Stimulated activated CD8-positive, alpha-beta memory T cell treated with anti-CD3 and anti-CD28 coated beads, Interleukin-12 subunit alpha, Interleukin-12 subunit beta, amount 100 ng/mL, for 24 hours (primary cell): ENCODE results near the gene FAM240A.

Source experiments
- DNase-seq: peaks from one replicate; pipeline ENCODE4 v3.0.0-alpha.2; 2020; ENCODE audit errors: extremely low read depth

FAM240A gene

GRCh38 chr3:46626039-46626438 is 13.7 kb downstream of the FAM240A start:
- no peak for DNase-seq

DNA sequence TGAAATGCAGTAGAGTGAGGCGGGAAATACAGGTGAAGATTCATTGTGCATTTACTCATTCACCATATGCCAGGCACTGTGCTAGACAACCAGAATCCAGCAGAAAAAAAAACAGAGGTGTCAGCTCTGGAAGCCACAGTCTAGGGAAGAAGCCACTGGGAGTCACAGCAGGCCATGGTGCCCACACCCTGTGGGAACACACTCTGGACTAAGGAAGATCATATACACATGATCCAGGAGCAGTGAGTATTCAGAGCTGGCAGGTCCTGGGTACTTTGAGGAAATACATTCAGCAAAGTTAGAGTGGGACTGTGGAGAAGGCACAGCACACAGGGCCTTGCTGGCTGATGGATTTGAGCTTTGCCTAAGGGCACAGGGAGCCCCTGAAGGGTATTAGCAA is 14.8 kb downstream of the FAM240A start:
- no peak for DNase-seq

DNA sequence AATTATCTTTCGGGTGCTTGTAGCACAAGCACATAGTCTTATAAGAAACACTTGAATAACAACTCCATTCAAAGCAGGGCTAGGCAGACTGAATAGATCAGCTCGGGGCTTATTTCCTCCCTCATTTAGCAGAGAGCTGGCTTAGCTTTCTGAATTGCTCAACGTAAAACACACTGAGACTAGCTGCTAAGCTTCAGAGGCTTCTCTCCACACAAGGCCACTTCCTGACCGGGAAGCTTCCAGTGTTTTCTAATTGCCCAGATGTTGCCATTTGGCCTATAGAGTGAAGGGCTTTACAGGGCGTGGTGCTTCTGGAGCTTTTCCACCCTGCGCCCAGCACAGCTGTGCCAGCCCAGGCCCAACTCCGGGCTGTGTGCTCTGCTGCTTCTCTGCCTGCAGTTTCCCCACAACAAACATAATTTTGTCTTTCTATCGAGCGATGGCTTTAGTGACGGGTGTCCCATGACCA is 16.6 kb downstream of the FAM240A start:
- no peak for DNase-seq

GRCh38 chr3:46629551-46630517 is 17.5 kb downstream of the FAM240A start:
- DNase-seq: peak; percentile 58

GRCh38 chr3:46632792-46633191 is 20.5 kb downstream of the FAM240A start:
- DNase-seq: no peak

GRCh38 chr3:46634856-46635255 is 22.5 kb downstream of the FAM240A start:
- no peak for DNase-seq

GRCh38 chr3:46639221-46639620 is 26.9 kb downstream of the FAM240A start:
- DNase-seq: no peak

DNA sequence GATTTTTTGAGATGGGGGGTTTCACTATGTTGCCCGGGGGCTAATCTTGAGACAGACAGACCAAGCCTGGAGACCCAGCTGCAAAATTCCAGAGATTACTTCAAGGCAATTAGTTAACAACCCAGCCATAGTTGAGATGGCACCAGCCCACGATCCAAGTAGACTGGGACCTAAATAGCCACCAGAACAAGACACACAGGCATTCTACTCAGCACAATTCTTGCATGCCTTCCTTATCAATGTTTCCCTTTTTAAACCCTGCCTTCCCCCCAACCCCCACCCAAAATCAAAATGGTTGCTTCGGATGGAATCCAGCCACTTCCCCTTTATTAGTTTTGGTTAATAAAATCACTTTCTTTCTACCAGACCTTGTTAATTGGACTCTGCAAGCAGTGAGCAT is 28.6 kb downstream of the FAM240A start:
- no peak for DNase-seq

GRCh38 chr3:46642971-46643370 is 30.6 kb downstream of the FAM240A start:
- DNase-seq: no peak

DNA sequence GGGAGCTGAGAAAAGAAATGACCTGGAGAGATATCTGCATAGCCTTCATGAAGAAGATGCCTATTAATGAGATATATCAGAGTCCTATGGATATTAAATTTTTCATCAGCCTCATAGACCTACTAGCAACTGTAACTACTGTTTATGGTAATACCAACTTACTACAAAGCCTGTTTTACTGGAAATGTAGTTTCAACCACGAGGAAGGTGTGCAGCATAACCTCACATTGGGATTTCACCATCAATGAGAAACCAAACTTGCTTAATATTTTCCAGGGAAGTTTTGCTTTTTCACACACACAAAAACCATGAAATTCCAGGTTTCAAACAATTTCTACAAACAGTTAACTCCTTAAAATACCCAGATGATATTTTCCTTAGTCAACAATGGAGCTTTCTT is 31.4 kb downstream of the FAM240A start:
- DNase-seq: no peak

GRCh38 chr3:46646700-46647099 is 34.4 kb downstream of the FAM240A start:
- no peak for DNase-seq

DNA sequence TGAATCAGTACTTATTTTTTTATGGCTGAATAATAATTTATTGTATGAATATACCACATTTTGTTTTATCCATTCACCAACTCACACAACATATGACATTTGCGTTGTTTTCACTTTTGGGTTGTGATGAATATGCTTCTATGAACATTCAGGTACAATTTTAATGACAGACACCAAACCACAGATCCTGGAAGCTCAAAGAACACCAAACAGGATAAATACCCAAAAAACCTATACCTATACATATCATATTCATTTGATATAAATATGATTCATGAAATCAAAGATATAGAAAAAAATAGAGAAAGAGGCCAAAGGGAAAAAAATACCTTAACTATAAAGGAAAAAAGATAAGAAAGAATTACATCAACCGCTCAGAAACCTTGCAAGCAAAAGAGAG is 35.8 kb downstream of the FAM240A start:
- DNase-seq: no peak

- no peak for DNase-seq
Observed at GRCh38 chr3:46649436-46649835, 37.1 kb downstream of the FAM240A start.

GRCh38 chr3:46651084-46651483 is 38.8 kb downstream of the FAM240A start:
- DNase-seq: no peak

GRCh38 chr3:46655271-46655670 is 42.9 kb downstream of the FAM240A start:
- no peak for DNase-seq

DNA sequence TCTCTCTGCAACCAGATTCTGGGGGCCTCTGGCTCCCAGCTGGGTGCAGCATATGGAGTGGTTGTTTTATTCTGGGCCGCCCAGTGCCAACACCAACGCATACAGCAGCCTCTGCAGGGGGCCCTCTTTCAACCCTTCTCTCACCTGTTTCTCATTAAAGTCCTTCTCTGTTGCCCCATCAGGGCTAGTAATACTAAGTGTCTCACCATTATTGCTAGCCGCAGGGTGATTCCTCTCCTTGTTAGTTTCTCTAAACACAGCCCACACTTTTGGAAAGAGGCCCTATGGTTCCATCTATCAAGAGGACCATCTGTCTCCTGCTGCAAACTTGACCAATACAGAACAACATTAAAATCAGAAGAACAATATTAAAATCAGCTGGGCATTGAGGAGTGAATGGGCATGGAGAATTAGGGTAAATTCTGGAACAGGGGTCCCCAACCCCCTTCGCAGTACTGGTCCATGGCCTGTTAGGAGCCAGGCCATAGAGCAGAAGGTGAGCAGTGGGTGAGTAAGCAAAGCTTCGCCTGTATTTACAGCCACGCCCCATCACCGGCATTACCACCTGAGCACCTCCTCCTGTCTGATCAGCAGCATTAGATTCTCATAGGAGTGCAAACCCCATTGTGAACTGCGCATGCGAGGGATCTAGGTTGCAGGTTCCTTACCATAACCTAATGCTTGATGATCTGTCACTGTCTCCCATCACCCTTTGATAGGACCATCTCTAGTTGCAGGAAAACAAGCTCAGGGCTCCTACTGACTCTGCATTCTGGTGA is 44.6 kb downstream of the FAM240A start:
- DNase-seq: no peak

GRCh38 chr3:46659285-46659684 is 47.0 kb downstream of the FAM240A start:
- DNase-seq: no peak

GRCh38 chr3:46660003-46660402 is 47.7 kb downstream of the FAM240A start:
- no peak for DNase-seq

DNA sequence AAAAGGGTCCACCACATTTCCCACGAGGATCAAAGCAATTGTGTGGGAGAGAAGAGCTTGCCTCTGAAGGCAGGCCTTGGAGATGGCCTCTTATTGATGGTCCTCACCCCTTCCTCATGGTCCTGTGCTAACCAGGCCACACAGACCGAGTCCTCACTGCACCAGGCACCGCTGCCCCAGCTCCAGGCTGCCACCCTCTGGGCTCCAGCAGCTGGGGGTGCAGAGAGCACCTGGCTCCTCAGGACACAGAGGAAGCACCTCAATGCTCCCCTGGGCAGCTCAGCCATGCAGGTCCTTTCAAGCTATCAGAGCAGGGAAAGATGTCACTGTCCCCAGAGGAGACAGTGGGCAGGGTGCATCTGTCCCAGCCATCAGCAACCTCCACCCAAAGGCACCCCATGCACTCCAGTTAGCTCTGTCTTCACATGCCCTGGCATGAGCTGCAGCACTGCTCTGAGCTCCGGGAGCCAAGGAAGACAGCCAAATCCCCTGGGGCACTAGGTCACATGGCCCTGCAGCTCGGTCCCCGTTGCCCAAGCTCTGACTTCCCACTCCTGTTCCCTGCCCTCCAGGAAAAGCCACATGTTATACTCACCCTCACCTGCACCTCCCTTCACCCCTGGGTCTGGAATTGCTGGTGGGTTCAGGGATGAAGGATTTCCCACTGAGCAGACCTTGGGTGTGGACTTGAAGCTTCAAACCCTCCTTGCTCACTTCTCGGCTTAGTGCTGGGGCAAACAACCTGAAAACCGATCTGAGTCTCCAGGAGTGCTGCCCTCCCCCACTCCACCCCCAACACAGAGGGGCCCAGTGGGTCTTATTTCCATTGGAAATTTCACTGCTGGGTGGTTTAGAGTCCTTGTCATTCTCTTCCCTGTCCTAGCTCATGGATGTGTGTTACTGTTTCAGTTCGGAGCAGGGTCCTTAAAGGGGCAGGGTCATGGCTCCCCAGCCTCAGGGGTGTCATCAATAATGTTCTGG is 48.5 kb downstream of the FAM240A start:
- DNase-seq: no peak

DNA sequence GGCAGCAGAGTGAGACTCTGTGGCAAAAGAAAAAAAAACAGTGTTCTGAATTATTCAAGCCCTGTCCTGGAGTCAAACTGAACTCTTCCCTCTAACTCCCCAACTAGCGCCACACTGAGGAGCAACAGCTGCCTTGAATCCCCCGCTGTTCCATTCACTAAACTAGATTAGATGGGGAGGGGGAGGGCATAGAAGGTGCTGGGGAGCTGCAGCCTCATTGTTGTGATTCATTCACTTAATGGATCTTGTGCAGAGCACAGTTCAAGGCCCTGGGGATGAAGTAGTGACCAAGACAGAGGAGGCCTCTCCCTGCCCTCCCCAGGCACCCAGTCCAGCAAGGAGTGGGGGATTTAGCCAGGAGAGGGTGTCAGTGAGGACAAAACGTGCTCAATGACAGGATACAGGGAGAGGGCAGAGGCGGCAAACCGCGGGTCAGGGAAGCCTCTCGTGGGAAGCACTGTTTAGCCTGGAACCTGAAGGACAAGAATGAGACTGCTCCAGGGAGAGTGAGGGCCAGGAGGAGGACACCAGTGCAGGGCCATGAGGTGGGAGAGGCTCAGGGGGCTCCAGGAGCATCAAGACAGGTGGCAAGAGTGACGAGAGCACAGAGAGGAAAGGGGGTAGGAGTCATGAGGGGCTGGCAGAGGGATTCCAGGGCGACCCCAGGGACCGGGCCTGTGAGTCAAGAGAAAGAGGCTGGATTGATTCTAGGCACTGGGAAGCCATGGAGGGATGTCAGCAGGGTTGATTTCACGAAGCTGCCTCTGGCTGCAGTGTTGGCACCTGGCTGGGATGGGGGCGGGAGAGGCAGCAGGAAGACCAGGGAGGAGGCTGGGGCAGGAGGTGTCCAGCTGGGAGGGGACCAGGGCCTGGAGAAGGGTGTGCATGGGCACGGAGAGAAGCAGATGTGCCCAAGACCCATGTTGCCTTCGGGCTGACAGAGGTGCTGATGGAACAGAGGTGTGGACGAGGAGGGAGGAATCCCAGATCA is 49.7 kb downstream of the FAM240A start:
- DNase-seq: no peak
